Vagina (tissue), 2 donors: Measurements from ENCODE around the gene MAN1A1. TPM values are rescaled to one million over a fixed set of nuclear protein-coding genes. Genes with fewer than 3 reads are reported as not detected.

Source experiments
- DNase-seq, 2 donors: peaks; one replicate each; pipeline ENCODE4 v3.0.0-alpha.2; 2017; ENCODE audit errors: extremely low spot score in 2 of 2
- H3K27ac ChIP-seq: fragments of 200-600 bp; sonication (generic); one replicate; pipeline ENCODE4 v1.5.1; 2019
- H3K27me3 ChIP-seq: fragments of 200-600 bp; sonication (generic); one replicate; pipeline ENCODE4 v1.5.1; 2019
- H3K36me3 ChIP-seq, 2 donors: fragments of 200-600 bp; sonication (generic); one replicate each; pipeline ENCODE4 v1.5.1; 2017 to 2019
- H3K4me1 ChIP-seq: fragments of 200-600 bp; sonication (generic); one replicate; pipeline ENCODE4 v1.5.1; 2019
- H3K4me3 ChIP-seq, 2 donors: fragments of 200-600 bp; sonication (generic); 1 replicate in 1 of 2; 2 replicates in 1 of 2; pipeline ENCODE4 v1.5.1; 2016 to 2019
- H3K9me3 ChIP-seq: fragments of 200-600 bp; sonication (generic); one replicate; pipeline ENCODE4 v1.5.1; 2019
- POLR2A ChIP-seq, 2 donors: fragments of 450-650 bp; IDR thresholded peaks; one replicate each; pipeline ENCODE4 v1.6.1; 2017; ENCODE audit warnings: antibody characterized with exemption in 2 of 2, mild to moderate bottlenecking in 2 of 2, moderate library complexity in 2 of 2
- POLR2AphosphoS5 ChIP-seq, 2 donors: sonication (generic); formaldehyde crosslinking; IDR thresholded peaks; one replicate each; pipeline ENCODE4 v1.9.0; 2017; ENCODE audit warnings: antibody characterized with exemption in 2 of 2, mild to moderate bottlenecking in 2 of 2, low read depth in 1 of 2; ENCODE audit not compliant: insufficient read depth in 1 of 2
- intact Hi-C: fragments of 100-400 bp; cut with DNase I; formaldehyde crosslinking; loops from one replicate; pipeline ENCODE4 v1.15.1; 2023
- total RNA-seq: library from RNA; depleted of rRNA; stranded (reverse); fragments of >200 nt; gene quantifications from one replicate; pipeline ENCODE4 v1.2.3, GENCODE V29; 2016
- TF ChIP-seq, protein P1 (sequence below), 3 experiments: fragments of 450-650 bp in 2 of 3; fragments of 200-600 bp in 1 of 3; sonication (generic) in 1 of 3; IDR thresholded peaks; one replicate each; pipeline ENCODE4 v1.5.1; 2017 to 2019; ENCODE audit warnings: antibody characterized with exemption in 3 of 3, mild to moderate bottlenecking in 2 of 3, moderate library complexity in 2 of 3

MAN1A1 gene
- total RNA-seq, 1 donor from 2014 or later = 71.2 TPM

DNA sequence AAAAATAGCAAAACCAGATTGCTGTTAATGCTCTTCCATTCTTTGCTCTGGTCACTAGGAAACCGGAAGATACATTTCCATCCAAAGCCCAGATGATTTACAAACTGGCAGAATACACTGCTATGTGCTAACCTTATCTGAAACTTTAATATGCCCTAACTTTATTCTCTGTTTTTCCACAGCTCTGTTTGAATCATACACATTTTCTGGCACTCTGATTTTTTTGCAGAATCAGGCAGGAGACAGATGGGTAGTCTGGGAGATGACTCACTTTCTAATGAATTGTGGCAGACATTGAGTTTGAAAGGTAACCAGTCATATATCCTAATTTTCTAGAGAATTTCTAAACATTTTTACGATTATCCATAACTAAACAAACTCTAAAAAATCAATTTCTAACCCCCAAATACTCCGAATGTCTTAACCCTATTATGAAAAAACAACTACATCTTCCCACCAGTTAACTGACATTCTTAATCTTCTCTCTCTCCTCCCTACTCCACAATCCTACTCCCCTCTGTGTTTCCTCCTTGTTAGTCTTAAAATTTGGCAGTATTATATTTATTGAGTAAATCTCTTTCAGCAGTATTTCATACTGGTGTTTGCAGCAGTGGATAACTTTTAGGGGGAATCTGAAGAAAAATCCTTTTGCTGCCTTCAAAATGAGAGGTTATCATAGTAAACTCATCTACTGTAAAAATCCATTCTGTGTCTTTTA is 63.5 kb downstream of the MAN1A1 start:
- no peak overlapping the region for H3K27ac ChIP-seq
- intact Hi-C loops = no loop called here
- TF ChIP-seq POLR2AphosphoS5 (IDR thresholded peaks at IDR 0.05; ENCODE audit: insufficient read depth in 1 of 2, low read depth in 1 of 2) = no peak
- no peak for TF ChIP-seq POLR2A (IDR thresholded peaks at IDR 0.05)
- TF ChIP-seq, protein P1, sequence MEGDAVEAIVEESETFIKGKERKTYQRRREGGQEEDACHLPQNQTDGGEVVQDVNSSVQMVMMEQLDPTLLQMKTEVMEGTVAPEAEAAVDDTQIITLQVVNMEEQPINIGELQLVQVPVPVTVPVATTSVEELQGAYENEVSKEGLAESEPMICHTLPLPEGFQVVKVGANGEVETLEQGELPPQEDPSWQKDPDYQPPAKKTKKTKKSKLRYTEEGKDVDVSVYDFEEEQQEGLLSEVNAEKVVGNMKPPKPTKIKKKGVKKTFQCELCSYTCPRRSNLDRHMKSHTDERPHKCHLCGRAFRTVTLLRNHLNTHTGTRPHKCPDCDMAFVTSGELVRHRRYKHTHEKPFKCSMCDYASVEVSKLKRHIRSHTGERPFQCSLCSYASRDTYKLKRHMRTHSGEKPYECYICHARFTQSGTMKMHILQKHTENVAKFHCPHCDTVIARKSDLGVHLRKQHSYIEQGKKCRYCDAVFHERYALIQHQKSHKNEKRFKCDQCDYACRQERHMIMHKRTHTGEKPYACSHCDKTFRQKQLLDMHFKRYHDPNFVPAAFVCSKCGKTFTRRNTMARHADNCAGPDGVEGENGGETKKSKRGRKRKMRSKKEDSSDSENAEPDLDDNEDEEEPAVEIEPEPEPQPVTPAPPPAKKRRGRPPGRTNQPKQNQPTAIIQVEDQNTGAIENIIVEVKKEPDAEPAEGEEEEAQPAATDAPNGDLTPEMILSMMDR (IDR thresholded peaks at IDR 0.05) = no peak
- no peak for DNase-seq
- no peaks in the 10 kb centered on the region for H3K27me3 ChIP-seq
- H3K4me3 ChIP-seq = no peak overlapping the region
- H3K36me3 ChIP-seq = no peaks in the 10 kb centered on the region
- H3K4me1 ChIP-seq = peaks cover 15% of the 10 kb centered on the region
- H3K9me3 ChIP-seq = no peaks in the 10 kb centered on the region

DNA sequence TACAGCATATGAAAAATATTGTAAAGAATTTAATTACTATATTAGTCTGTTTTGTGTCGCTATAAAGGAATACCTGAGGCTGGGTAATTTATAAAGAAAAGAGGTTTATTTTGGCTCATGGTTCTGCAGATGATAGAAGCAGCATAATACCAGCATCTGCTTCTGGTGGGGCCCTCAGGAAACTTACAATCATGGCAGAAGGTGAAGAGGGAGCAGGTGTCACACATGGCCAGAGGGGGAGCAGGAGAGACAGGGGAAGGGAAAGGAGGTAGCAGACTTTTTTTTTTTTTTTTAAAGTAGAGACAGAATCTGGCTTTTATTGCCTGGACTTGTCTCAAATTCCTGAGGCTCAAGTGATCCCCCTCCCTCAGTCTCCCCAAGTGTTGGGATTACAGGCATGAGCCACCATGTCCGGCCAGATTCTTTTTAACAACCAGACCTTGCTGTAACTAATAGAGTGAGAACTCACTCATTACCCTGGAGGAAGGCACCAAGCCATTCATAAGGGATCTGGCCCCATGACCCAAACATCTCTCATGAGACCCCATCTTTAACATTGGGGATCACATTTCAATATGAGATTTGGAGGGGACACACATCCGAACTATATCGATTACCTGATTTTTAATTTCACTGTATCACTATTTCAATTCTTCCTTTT is 64.6 kb downstream of the MAN1A1 start:
- Histone ChIP-seq H3K4me3 (no peak overlapping the region), H3K4me1 (peaks cover 15% of the 10 kb centered on the region), H3K27me3 (no peaks in the 10 kb centered on the region), H3K27ac (no peak overlapping the region), H3K36me3 (no peaks in the 10 kb centered on the region), H3K9me3 (no peaks in the 10 kb centered on the region)
- TF ChIP-seq POLR2AphosphoS5 (IDR thresholded peaks at IDR 0.05; ENCODE audit: insufficient read depth in 1 of 2, low read depth in 1 of 2) (no peak), POLR2A (IDR thresholded peaks at IDR 0.05) (no peak)
- TF ChIP-seq, protein P1 (IDR thresholded peaks at IDR 0.05) = no peak
- intact Hi-C loops = no loop called here
- no peak for DNase-seq

DNA sequence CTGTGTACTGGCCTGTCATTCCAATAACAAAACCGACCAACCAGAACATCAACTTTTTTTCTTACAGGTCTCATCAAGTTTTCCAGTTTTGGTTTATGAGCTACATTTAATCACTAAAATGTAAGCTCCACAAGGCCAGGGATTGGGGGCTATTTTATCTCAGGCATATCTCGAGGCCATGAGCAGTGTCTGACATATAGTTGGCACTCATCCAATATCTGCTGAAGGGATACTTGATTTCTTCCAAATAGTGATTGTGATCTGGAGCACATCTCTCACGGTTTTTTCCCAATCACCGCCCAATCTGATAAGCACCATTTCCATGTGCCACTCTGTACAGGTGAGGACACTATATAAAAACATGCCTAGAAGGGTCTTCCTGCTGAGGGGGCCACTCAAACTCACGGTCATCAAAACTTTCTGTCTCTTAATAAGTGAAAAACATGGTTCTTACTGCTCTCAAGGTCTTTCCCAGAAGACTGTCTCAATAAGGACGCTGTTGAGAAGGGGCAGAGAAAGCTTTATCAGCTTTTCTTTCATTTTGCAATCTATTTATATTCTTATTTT is 65.5 kb downstream of the MAN1A1 start:
- Histone ChIP-seq H3K36me3 (no peaks in the 10 kb centered on the region), H3K9me3 (no peaks in the 10 kb centered on the region), H3K4me1 (peaks cover 8% of the 10 kb centered on the region), H3K27ac (no peak overlapping the region), H3K27me3 (no peaks in the 10 kb centered on the region), H3K4me3 (no peak overlapping the region)
- intact Hi-C loops = no loop called here
- no peak for DNase-seq
- TF ChIP-seq, protein P1 (IDR thresholded peaks at IDR 0.05) = no peak
- TF ChIP-seq POLR2AphosphoS5 (IDR thresholded peaks at IDR 0.05; ENCODE audit: insufficient read depth in 1 of 2, low read depth in 1 of 2) = no peak
- TF ChIP-seq POLR2A (IDR thresholded peaks at IDR 0.05) = no peak

DNA sequence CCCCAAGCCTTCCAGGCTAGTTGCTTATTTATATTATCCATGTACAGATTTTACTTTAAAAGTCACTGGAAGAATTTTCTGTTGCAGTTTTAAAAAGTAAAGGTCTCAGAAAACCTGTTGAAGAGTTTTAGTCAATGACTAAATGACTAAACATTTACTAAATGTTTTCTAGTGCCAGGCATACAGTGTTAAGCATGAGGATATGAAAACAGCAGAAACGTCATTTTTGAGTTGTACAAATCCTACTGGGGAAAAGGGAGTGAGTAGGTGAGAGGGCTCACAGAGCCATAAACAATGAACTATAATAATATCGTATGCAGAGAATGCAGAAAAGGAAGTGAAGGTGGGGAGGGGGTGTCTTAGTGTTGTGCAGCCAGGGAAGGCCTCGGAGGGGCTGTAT is 66.3 kb downstream of the MAN1A1 start:
- intact Hi-C loops = no loop called here
- Histone ChIP-seq H3K9me3 (no peaks in the 10 kb centered on the region), H3K27ac (no peak overlapping the region), H3K27me3 (no peaks in the 10 kb centered on the region), H3K4me3 (no peak overlapping the region), H3K4me1 (peaks cover 8% of the 10 kb centered on the region), H3K36me3 (no peaks in the 10 kb centered on the region)
- TF ChIP-seq POLR2A (IDR thresholded peaks at IDR 0.05) = no peak
- no peak for TF ChIP-seq POLR2AphosphoS5 (IDR thresholded peaks at IDR 0.05; ENCODE audit: insufficient read depth in 1 of 2, low read depth in 1 of 2)
- TF ChIP-seq, protein P1 (IDR thresholded peaks at IDR 0.05) = no peak
- no peak for DNase-seq

DNA sequence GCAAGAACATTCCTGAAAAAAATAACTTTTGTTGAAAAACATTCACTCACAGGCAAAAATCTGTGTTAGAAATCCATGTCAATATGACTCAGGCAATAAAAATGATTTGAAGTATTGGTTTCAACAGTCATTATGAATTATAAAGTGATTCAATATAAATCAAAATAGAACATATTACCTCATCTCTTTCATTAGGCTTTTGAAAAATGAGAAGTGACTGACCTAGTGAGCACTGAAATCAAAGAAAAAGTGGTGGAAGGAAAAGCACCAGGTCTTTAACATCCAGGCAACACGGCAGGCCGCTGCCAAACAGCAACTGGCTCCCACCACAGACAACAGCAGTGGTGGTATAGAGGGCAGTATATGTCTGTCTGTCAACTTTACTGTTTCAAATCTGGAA is 68.9 kb downstream of the MAN1A1 start:
- H3K4me3 ChIP-seq = no peak overlapping the region
- TF ChIP-seq, protein P1 (IDR thresholded peaks at IDR 0.05) = no peak
- TF ChIP-seq POLR2A (IDR thresholded peaks at IDR 0.05) (no peak), POLR2AphosphoS5 (IDR thresholded peaks at IDR 0.05; ENCODE audit: insufficient read depth in 1 of 2, low read depth in 1 of 2) (no peak)
- H3K36me3 ChIP-seq = no peaks in the 10 kb centered on the region
- intact Hi-C loops = no loop called here
- no peaks in the 10 kb centered on the region for H3K27me3 ChIP-seq
- peaks cover 8% of the 10 kb centered on the region for H3K4me1 ChIP-seq
- H3K27ac ChIP-seq = no peak overlapping the region
- no peaks in the 10 kb centered on the region for H3K9me3 ChIP-seq
- no peak for DNase-seq
